ENCODE results near the gene LAMC1.

DNA sequence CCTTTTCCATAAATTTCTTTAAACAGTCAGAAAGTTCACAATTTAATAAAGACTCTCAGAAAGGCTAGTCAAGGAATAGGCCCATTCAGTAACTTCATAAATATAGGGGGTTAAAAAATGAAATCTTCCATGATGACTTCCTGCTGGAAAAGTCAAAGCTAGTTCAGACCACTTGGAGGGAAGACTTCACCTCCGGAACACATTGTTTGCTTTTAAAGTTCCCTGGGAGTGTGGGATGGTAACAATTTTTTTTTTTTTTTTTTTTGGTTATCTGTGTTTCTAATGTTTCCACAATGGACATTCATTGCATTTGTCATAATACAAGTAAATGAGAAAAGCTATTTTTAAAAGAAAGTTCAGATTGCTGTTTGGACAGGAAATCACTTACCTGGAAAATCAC is 144.5 kb downstream of the LAMC1 start:
- TF ChIP-seq, protein P1, sequence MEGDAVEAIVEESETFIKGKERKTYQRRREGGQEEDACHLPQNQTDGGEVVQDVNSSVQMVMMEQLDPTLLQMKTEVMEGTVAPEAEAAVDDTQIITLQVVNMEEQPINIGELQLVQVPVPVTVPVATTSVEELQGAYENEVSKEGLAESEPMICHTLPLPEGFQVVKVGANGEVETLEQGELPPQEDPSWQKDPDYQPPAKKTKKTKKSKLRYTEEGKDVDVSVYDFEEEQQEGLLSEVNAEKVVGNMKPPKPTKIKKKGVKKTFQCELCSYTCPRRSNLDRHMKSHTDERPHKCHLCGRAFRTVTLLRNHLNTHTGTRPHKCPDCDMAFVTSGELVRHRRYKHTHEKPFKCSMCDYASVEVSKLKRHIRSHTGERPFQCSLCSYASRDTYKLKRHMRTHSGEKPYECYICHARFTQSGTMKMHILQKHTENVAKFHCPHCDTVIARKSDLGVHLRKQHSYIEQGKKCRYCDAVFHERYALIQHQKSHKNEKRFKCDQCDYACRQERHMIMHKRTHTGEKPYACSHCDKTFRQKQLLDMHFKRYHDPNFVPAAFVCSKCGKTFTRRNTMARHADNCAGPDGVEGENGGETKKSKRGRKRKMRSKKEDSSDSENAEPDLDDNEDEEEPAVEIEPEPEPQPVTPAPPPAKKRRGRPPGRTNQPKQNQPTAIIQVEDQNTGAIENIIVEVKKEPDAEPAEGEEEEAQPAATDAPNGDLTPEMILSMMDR (IDR thresholded peaks at IDR 0.05) = no peak
- TF ChIP-seq, protein P2, sequence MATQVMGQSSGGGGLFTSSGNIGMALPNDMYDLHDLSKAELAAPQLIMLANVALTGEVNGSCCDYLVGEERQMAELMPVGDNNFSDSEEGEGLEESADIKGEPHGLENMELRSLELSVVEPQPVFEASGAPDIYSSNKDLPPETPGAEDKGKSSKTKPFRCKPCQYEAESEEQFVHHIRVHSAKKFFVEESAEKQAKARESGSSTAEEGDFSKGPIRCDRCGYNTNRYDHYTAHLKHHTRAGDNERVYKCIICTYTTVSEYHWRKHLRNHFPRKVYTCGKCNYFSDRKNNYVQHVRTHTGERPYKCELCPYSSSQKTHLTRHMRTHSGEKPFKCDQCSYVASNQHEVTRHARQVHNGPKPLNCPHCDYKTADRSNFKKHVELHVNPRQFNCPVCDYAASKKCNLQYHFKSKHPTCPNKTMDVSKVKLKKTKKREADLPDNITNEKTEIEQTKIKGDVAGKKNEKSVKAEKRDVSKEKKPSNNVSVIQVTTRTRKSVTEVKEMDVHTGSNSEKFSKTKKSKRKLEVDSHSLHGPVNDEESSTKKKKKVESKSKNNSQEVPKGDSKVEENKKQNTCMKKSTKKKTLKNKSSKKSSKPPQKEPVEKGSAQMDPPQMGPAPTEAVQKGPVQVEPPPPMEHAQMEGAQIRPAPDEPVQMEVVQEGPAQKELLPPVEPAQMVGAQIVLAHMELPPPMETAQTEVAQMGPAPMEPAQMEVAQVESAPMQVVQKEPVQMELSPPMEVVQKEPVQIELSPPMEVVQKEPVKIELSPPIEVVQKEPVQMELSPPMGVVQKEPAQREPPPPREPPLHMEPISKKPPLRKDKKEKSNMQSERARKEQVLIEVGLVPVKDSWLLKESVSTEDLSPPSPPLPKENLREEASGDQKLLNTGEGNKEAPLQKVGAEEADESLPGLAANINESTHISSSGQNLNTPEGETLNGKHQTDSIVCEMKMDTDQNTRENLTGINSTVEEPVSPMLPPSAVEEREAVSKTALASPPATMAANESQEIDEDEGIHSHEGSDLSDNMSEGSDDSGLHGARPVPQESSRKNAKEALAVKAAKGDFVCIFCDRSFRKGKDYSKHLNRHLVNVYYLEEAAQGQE (IDR thresholded peaks at IDR 0.05; ENCODE audit: insufficient read depth in 1 of 2, low read depth in 2 of 2, low read length in 1 of 2) = no peak
- no peak for TF ChIP-seq POLR2AphosphoS5 (IDR thresholded peaks at IDR 0.05; ENCODE audit: low read depth, low read length)

Measured in Panc1 (cell line).